K562 (cell line): Measurements from ENCODE around the gene TMTC2. TPM values are rescaled to one million over a fixed set of nuclear protein-coding genes. Genes with fewer than 3 reads are reported as not detected.

Source experiments
- ATAC-seq: fragments of 200-7000 bp; cut with Tn5 transposase; 3 replicates; pipeline ENCODE4 v1.9.1; 2020; ENCODE audit warnings: moderate library complexity
- BruUV-seq: library from RNA; stranded (reverse); fragments of 400-500 nt; replicated peaks from 2 replicates; lab custom pipeline; 2021; lab: Mats Ljungman, UMichigan
- CTCF ChIA-PET: fragments of 300-600 bp; formaldehyde crosslinking; extraction: SDS; loops from one replicate; lab custom pipeline; 2021; ENCODE audit warnings: low intra/inter-chr PET ratio; lab: Yijun Ruan, JAX
- POLR2A ChIA-PET: fragments of 300-600, 350-650 bp; sonication (Branson Sonifier 250); formaldehyde crosslinking; extraction: SDS; loops from one replicate; lab custom pipeline; 2021; ENCODE audit warnings: antibody characterized with exemption, inconsistent platforms; lab: Yijun Ruan, JAX
- DNase-seq, 4 experiments: peaks; one replicate each; pipeline versions ENCODE4 v3.0.0 to v3.0.0-alpha.2; 2011 to 2018; ENCODE audit warnings: low spot score in 3 of 4, mixed read lengths in 3 of 4; ENCODE audit errors: extremely low read depth in 1 of 4
- FAIRE-seq: peaks from 2 replicates; lab custom pipeline; 2011; peaks lifted over from hg19 to GRCh38; lab: Jason Lieb, UNC
- H2AFZ ChIP-seq: 2 replicates; pipeline ENCODE4 v1.6.0; 2011; ENCODE audit warnings: low read depth, low read length, control low read depth, inconsistent platforms
- H3K27ac ChIP-seq: fragments of 200-600 bp; 3 replicates; pipeline ENCODE4 v1.8.0; 2011; ENCODE audit warnings: low read depth, mild to moderate bottlenecking, control low read depth, inconsistent platforms, low read length, moderate library complexity, mixed read lengths; ENCODE audit errors: extremely low read depth
- H3K27me3 ChIP-seq, 2 experiments: fragments of 300-600 bp in 1 of 2; 2 replicates in 1 of 2; 3 replicates in 1 of 2; pipeline versions ENCODE4 v1.6.0 to v1.8.0; 2011; ENCODE audit warnings: inconsistent platforms in 2 of 2, low read length in 2 of 2, mild to moderate bottlenecking in 1 of 2, mixed read lengths in 1 of 2, moderate library complexity in 1 of 2; ENCODE audit not compliant: control insufficient read depth in 2 of 2, insufficient read depth in 2 of 2
- H3K36me3 ChIP-seq: fragments of 300-600 bp; 3 replicates; pipeline ENCODE4 v1.8.0; 2011; ENCODE audit warnings: mild to moderate bottlenecking, low read length, inconsistent platforms; ENCODE audit not compliant: control insufficient read depth, insufficient read depth
- H3K4me1 ChIP-seq, 2 experiments: fragments of 200-600 bp in 1 of 2; replicated peaks in 1 of 2; 2 replicates in 1 of 2; 3 replicates in 1 of 2; pipeline versions ENCODE4 v1.5.1 to v1.8.0; 2011; ENCODE audit warnings: inconsistent platforms in 2 of 2, low read length in 2 of 2, mild to moderate bottlenecking in 1 of 2, mixed read lengths in 1 of 2, moderate library complexity in 1 of 2; ENCODE audit not compliant: control insufficient read depth in 2 of 2, insufficient read depth in 2 of 2
- H3K4me2 ChIP-seq: 2 replicates; pipeline ENCODE4 v1.6.1; 2011; ENCODE audit warnings: low read length, control low read depth, inconsistent platforms, mixed read lengths; ENCODE audit not compliant: insufficient read depth
- H3K4me3 ChIP-seq: fragments of 200-600 bp; sonication (generic), shearing (Covaris generic); 2 replicates; pipeline ENCODE4 v1.5.1; 2016; ENCODE audit warnings: control low read depth, inconsistent platforms
- H3K79me2 ChIP-seq: fragments of 200-600 bp; 3 replicates; pipeline ENCODE4 v1.8.0; 2011; ENCODE audit warnings: low read length, inconsistent platforms; ENCODE audit not compliant: control insufficient read depth, insufficient read depth
- H3K9ac ChIP-seq, 2 experiments: 2 replicates each; pipeline versions ENCODE4 v1.6.0 to v1.6.1; 2011; ENCODE audit warnings: low read depth in 2 of 2, low read length in 2 of 2, control low read depth in 1 of 2, inconsistent platforms in 1 of 2, mild to moderate bottlenecking in 1 of 2, mixed read lengths in 1 of 2; ENCODE audit not compliant: insufficient read depth in 1 of 2
- H3K9me1 ChIP-seq: one replicate; pipeline ENCODE4 v1.6.0; 2011; ENCODE audit warnings: inconsistent platforms, mild to moderate bottlenecking, low read length, moderate library complexity; ENCODE audit not compliant: control insufficient read depth, insufficient read depth
- H3K9me3 ChIP-seq: replicated peaks from 2 replicates; pipeline ENCODE4 v1.5.1; 2011; ENCODE audit warnings: low read depth, low read length, inconsistent platforms; ENCODE audit not compliant: control insufficient read depth, insufficient read depth
- H4K20me1 ChIP-seq: replicated peaks from 2 replicates; pipeline ENCODE4 v1.6.1; 2011; ENCODE audit warnings: low read length, inconsistent platforms, mixed read lengths; ENCODE audit not compliant: control insufficient read depth, insufficient read depth
- FOS ChIP-seq: IDR thresholded peaks from 3 replicates; pipeline ENCODE4 v1.6.1; 2011; ENCODE audit not compliant: insufficient read length; ENCODE audit errors: extremely low read depth
- MXD1 ChIP-seq: fragments of 250-450 bp; sonication (Bioruptor Pico); IDR thresholded peaks from 2 replicates; pipeline ENCODE4 v1.8.0; 2021; ENCODE audit warnings: borderline replicate concordance, mild to moderate bottlenecking, moderate library complexity; ENCODE audit not compliant: poor library complexity, severe bottlenecking
- ZNF232 ChIP-seq: sonication (generic); formaldehyde crosslinking; IDR thresholded peaks from 2 replicates; pipeline ENCODE4 v1.8.0; 2022; ENCODE audit warnings: mild to moderate bottlenecking, missing genetic modification reagents
- ZNF3 ChIP-seq: fragments of 250-450 bp; sonication (Bioruptor Pico); IDR thresholded peaks from 2 replicates; pipeline ENCODE4 v1.5.0; 2021; ENCODE audit warnings: mild to moderate bottlenecking, moderate library complexity
- ZNF431 ChIP-seq: sonication (generic); formaldehyde crosslinking; IDR thresholded peaks from 2 replicates; pipeline ENCODE4 v1.8.0; 2022; ENCODE audit warnings: mild to moderate bottlenecking, missing genetic modification reagents
- WGBS: fragments of 100-300 bp; shearing (Covaris generic); methylation state at CpG from one replicate; pipeline ENCODE4 v1.1.6; 2016; ENCODE audit warnings: low coverage, mixed read lengths; ENCODE audit not compliant: insufficient coverage; ENCODE audit errors: missing lambda C conversion rate; 5-methylcytosine and 5-hydroxymethylcytosine counted together
- in situ Hi-C: fragments of 300-500 bp; cut with MboI; formaldehyde crosslinking; loops from 4 replicates; pipeline ENCODE4 v1.15.0; 2018; ENCODE audit warnings: inconsistent platforms, mixed read lengths
- intact Hi-C: fragments of 100-400 bp; cut with micrococcal nuclease; formaldehyde crosslinking; loops from 2 replicates; pipeline ENCODE4 v1.14.2; 2022
- polyA plus RNA-seq, 8 experiments: library from polyadenylated mRNA; depleted of rRNA in 4 of 8; stranded (reverse) in 5 of 8; unstranded in 3 of 8; fragments of >200 nt; fragmentation: Nextera tagmentation in 2 of 8; fragmentation: Illumina TruSeq in 1 of 8; extraction: Ambion mirVana in 2 of 8; extraction: Trizol in 1 of 8; gene quantifications; 2 replicates each; pipeline versions ENCODE4 v1.2.1 to v1.2.3, GENCODE V29; 2011 to 2014; ENCODE audit warnings: inconsistent platforms in 1 of 8, missing spikeins in 1 of 8
- total RNA-seq, 7 experiments: library from RNA; depleted of rRNA in 6 of 7; stranded (reverse); fragments of >200 nt in 6 of 7; fragmentation: Illumina TruSeq in 2 of 7; extraction: Trizol in 2 of 7; gene quantifications; 2 replicates each; pipeline versions ENCODE4 v1.2.1 to v1.2.3, GENCODE V29; 2011 to 2021; ENCODE audit warnings: low replicate concordance in 1 of 7

TMTC2 gene
- total and polyA plus RNA-seq, 9 of the 15 experiments (the other 6 are each of a cell fraction or from before 2014, with no cell fraction given) = 0.29 to 1.1 (median 0.55) TPM

- no peak overlapping the region for H3K4me3 ChIP-seq
- H2AFZ ChIP-seq = no peak overlapping the region
- no peaks in the 10 kb centered on the region for H3K9me3 ChIP-seq
- BruUV-seq = no TSS peak
- H3K27me3 ChIP-seq = no peaks in the 10 kb centered on the region
- TF ChIP-seq ZNF3 (no peak), ZNF431 (no peak), MXD1 (CRISPR knock-in tag) (no peak), FOS (no peak)
- POLR2A ChIA-PET = no interaction called here
- no peak overlapping the region for H3K9ac ChIP-seq
- FAIRE-seq (no peak), DNase-seq (no peak), ATAC-seq (no peak)
- no peaks in the 10 kb centered on the region for H3K36me3 ChIP-seq
- no peaks in the 10 kb centered on the region for H4K20me1 ChIP-seq
- no peak overlapping the region for H3K27ac ChIP-seq
- CTCF ChIA-PET = no interaction called here
- intact Hi-C loops (no loop called here), in situ Hi-C loops (no loop called here)
- no peaks in the 10 kb centered on the region for H3K4me1 ChIP-seq
- no peaks in the 10 kb centered on the region for H3K9me1 ChIP-seq
- no peaks in the 10 kb centered on the region for H3K79me2 ChIP-seq
- H3K4me2 ChIP-seq = no peak overlapping the region
- WGBS = 0% methylated on average over 2 of the region's 2 CpGs
Measured at GRCh38 chr12:82886671-82887340, 200.1 kb downstream of the TMTC2 start.

GRCh38 chr12:82893896-82894295 is 207.2 kb downstream of the TMTC2 start:
- H3K4me2 ChIP-seq = no peak overlapping the region
- H3K9me1 ChIP-seq = no peaks in the 10 kb centered on the region
- no peak overlapping the region for H2AFZ ChIP-seq
- H3K9ac ChIP-seq = no peak overlapping the region
- no peak overlapping the region for H3K4me3 ChIP-seq
- POLR2A ChIA-PET = no interaction called here
- FAIRE-seq = no peak
- in situ Hi-C loops = no loop called here
- BruUV-seq = no TSS peak
- no peak for ATAC-seq
- no peak for TF ChIP-seq ZNF232 (CRISPR knock-in tag)
- H3K4me1 ChIP-seq = no peaks in the 10 kb centered on the region
- no peaks in the 10 kb centered on the region for H4K20me1 ChIP-seq
- H3K27me3 ChIP-seq = no peaks in the 10 kb centered on the region
- no peaks in the 10 kb centered on the region for H3K9me3 ChIP-seq
- no peaks in the 10 kb centered on the region for H3K36me3 ChIP-seq
- no peak for DNase-seq
- intact Hi-C loops = loop anchor here (10.0 kb wide), 1 partner anchor 209 kb away; the partner anchor contains the start of gene TMTC2
- CTCF ChIA-PET = no interaction called here
- WGBS = 2% methylated on average over 5 of the region's 5 CpGs
- H3K27ac ChIP-seq = no peak overlapping the region
- no peaks in the 10 kb centered on the region for H3K79me2 ChIP-seq
